Calu3 (cell line): ENCODE results near the gene SLC30A2. TPM values are rescaled to one million over a fixed set of nuclear protein-coding genes. Genes with fewer than 3 reads are reported as not detected.

ENCODE experiments used
- BruUV-seq: library from RNA; stranded (reverse); fragments of 400-500 nt; replicated peaks from 2 replicates; lab custom pipeline; 2021; lab: Mats Ljungman, UMichigan
- CTCF ChIA-PET: fragments of 300-600 bp; sonication (Branson Sonifier 250); formaldehyde crosslinking; loops from one replicate; lab custom pipeline; 2022; ENCODE audit warnings: antibody characterized with exemption; lab: Charles Lee
- DNase-seq: peaks from one replicate; pipeline ENCODE4 v3.0.0; 2022
- H3K27ac Mint-ChIP-seq: one replicate; pipeline ENCODE4 v1.8.0; 2022; ENCODE audit warnings: mixed read lengths; ENCODE audit not compliant: unreplicated experiment
- H3K27me3 Mint-ChIP-seq: one replicate; pipeline ENCODE4 v1.8.0; 2022; ENCODE audit warnings: mixed read lengths; ENCODE audit not compliant: unreplicated experiment
- H3K36me3 Mint-ChIP-seq: one replicate; pipeline ENCODE4 v1.8.0; 2022; ENCODE audit warnings: mild to moderate bottlenecking, moderate library complexity, mixed read lengths; ENCODE audit not compliant: insufficient read depth, unreplicated experiment
- H3K4me1 Mint-ChIP-seq: one replicate; pipeline ENCODE4 v1.8.0; 2022; ENCODE audit warnings: mild to moderate bottlenecking, low read depth, mixed read lengths; ENCODE audit not compliant: unreplicated experiment
- H3K4me3 Mint-ChIP-seq: one replicate; pipeline ENCODE4 v1.8.0; 2022; ENCODE audit warnings: mild to moderate bottlenecking, low read depth, moderate library complexity, mixed read lengths; ENCODE audit not compliant: unreplicated experiment
- H3K9me3 Mint-ChIP-seq: one replicate; pipeline ENCODE4 v1.8.0; 2022; ENCODE audit warnings: low read depth, mixed read lengths; ENCODE audit not compliant: unreplicated experiment
- intact Hi-C: fragments of 100-400 bp; cut with micrococcal nuclease; formaldehyde crosslinking; loops from one replicate; pipeline ENCODE4 v1.10.0; 2022; ENCODE audit not compliant: unreplicated experiment
- total RNA-seq: library from RNA; stranded (reverse); gene quantifications from 2 replicates; pipeline ENCODE4 v1.2.3, GENCODE V29; 2022
- TF ChIP-seq, protein P1 (sequence below): fragments of 200-600 bp; IDR thresholded peaks from one replicate; pipeline ENCODE4 v1.8.0; 2022; ENCODE audit warnings: antibody characterized with exemption; ENCODE audit not compliant: unreplicated experiment

SLC30A2 gene
- total RNA-seq, 1 experiment from 2014 or later, result not detected

GRCh38 chr1:26075421-26076144 lies 29.7 kb upstream of the SLC30A2 start:
- BruUV-seq, result no TSS peak
- H3K4me3 Mint-ChIP-seq, result no peak overlapping the region
- CTCF ChIA-PET, result no interaction called here
- no peak for DNase-seq
- intact Hi-C loops, result no loop called here
- TF ChIP-seq, protein P1, sequence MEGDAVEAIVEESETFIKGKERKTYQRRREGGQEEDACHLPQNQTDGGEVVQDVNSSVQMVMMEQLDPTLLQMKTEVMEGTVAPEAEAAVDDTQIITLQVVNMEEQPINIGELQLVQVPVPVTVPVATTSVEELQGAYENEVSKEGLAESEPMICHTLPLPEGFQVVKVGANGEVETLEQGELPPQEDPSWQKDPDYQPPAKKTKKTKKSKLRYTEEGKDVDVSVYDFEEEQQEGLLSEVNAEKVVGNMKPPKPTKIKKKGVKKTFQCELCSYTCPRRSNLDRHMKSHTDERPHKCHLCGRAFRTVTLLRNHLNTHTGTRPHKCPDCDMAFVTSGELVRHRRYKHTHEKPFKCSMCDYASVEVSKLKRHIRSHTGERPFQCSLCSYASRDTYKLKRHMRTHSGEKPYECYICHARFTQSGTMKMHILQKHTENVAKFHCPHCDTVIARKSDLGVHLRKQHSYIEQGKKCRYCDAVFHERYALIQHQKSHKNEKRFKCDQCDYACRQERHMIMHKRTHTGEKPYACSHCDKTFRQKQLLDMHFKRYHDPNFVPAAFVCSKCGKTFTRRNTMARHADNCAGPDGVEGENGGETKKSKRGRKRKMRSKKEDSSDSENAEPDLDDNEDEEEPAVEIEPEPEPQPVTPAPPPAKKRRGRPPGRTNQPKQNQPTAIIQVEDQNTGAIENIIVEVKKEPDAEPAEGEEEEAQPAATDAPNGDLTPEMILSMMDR, result no peak
- peaks cover 50% of the 10 kb centered on the region for H3K4me1 Mint-ChIP-seq
- H3K27me3 Mint-ChIP-seq, result no peaks in the 10 kb centered on the region
- no peak overlapping the region for H3K27ac Mint-ChIP-seq
- H3K36me3 Mint-ChIP-seq, result no peaks in the 10 kb centered on the region
- H3K9me3 Mint-ChIP-seq, result no peaks in the 10 kb centered on the region

GRCh38 chr1:26072305-26072704 lies 26.4 kb upstream of the SLC30A2 start:
- no TSS peak for BruUV-seq
- Mint-ChIP-seq H3K27ac (no peak overlapping the region), H3K27me3 (no peaks in the 10 kb centered on the region), H3K4me3 (no peak overlapping the region), H3K9me3 (no peaks in the 10 kb centered on the region), H3K36me3 (no peaks in the 10 kb centered on the region), H3K4me1 (peaks cover 28% of the 10 kb centered on the region)
- intact Hi-C loops, result no loop called here
- CTCF ChIA-PET, result no interaction called here
- peak; percentile 6 for DNase-seq
- TF ChIP-seq, protein P1, result no peak

DNA sequence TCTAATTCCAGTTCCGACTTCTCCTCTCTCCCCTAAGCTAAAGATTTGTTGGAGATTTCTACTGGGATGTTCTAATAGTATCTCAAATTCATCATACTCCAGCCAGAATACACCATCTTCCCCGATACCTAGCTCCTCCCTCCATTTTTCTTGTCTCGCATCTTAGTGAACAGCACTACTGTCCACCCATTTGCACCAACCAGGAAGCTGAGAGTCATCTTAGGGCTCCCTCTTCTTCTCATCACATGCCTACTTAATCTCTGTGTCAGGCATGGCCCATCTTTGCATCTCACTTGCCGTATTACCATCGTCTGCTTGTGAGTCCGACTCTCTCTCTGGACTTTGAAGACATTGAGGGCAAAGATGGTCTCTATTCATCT lies 25.0 kb upstream of the SLC30A2 start:
- Mint-ChIP-seq H3K27ac (no peak overlapping the region), H3K4me3 (no peak overlapping the region), H3K36me3 (no peaks in the 10 kb centered on the region), H3K4me1 (peaks cover 21% of the 10 kb centered on the region), H3K27me3 (no peaks in the 10 kb centered on the region), H3K9me3 (no peaks in the 10 kb centered on the region)
- intact Hi-C loops, result no loop called here
- TF ChIP-seq, protein P1, result no peak
- no peak for DNase-seq
- CTCF ChIA-PET, result no interaction called here
- BruUV-seq, result no TSS peak

- Mint-ChIP-seq H3K4me3 (no peak overlapping the region), H3K4me1 (peaks cover 16% of the 10 kb centered on the region)
- CTCF ChIA-PET, result interaction anchor here (0.6 kb wide), 1 partner anchor 14 kb away, joined by 4 read pairs; no protein-coding TSS in a partner anchor
These were observed 24.5 kb upstream of the SLC30A2 start for GRCh38 chr1:26070296-26070962.

More at GRCh38 chr1:26070296-26070962, 24.5 kb upstream of the SLC30A2 start:
- DNase-seq, result no peak
- H3K27ac Mint-ChIP-seq, result no peak overlapping the region
- H3K9me3 Mint-ChIP-seq, result no peaks in the 10 kb centered on the region
- H3K36me3 Mint-ChIP-seq, result no peaks in the 10 kb centered on the region
- BruUV-seq, result no TSS peak
- H3K27me3 Mint-ChIP-seq, result no peaks in the 10 kb centered on the region
- TF ChIP-seq, protein P1, result no peak
- intact Hi-C loops, result no loop called here
